ENCODE results near the gene CBFB. TPM values are rescaled to one million over a fixed set of nuclear protein-coding genes. Genes with fewer than 3 reads are reported as not detected.

Gene CBFB
- total RNA-seq, 4 donors from 2014 or later = 42.4 to 76.3 (median 48.2) TPM

DNA sequence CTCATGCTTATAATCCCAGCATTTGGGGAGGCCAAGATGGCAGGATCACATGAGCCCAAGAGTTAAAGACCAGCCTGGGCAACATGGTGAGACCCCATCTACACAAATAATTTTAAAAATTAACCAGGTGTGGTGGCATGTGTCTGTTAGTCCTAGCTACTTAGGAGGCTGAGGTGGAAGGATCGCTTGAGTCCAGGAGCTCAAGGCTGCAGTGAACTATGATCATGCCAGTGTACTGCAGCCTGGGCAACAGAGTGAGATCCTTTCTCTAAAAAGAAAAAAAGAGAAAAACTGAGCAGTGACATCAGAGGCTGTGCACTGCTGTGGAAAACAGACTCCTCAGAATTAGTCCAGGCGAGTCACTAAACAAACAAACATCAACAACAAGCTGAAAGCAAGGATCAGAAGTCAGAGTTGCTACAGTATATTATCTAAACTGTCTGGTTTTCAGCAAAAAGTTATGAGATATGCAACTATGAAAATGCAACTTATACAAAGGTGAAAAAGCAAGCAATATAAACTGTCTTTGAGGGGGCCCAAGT lies 39.3 kb downstream of the CBFB start:
- intact Hi-C loops (cut with DNase I; ENCODE audit: low total_unique reads) = no loop called here
- H3K4me3 ChIP-seq (ENCODE audit: low read depth, poor library complexity, severe bottlenecking) = no peak overlapping the region
- no peak for DNase-seq (ENCODE audit: low spot score in 2 of 2)
- TF ChIP-seq POLR2A (IDR thresholded peaks at IDR 0.05) = no peak
- TF ChIP-seq, protein P1, sequence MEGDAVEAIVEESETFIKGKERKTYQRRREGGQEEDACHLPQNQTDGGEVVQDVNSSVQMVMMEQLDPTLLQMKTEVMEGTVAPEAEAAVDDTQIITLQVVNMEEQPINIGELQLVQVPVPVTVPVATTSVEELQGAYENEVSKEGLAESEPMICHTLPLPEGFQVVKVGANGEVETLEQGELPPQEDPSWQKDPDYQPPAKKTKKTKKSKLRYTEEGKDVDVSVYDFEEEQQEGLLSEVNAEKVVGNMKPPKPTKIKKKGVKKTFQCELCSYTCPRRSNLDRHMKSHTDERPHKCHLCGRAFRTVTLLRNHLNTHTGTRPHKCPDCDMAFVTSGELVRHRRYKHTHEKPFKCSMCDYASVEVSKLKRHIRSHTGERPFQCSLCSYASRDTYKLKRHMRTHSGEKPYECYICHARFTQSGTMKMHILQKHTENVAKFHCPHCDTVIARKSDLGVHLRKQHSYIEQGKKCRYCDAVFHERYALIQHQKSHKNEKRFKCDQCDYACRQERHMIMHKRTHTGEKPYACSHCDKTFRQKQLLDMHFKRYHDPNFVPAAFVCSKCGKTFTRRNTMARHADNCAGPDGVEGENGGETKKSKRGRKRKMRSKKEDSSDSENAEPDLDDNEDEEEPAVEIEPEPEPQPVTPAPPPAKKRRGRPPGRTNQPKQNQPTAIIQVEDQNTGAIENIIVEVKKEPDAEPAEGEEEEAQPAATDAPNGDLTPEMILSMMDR (IDR thresholded peaks at IDR 0.05) = no peak
- WGBS, 2 donors = 98 to 99% methylated on average over 2 of the region's 2 CpGs

DNA sequence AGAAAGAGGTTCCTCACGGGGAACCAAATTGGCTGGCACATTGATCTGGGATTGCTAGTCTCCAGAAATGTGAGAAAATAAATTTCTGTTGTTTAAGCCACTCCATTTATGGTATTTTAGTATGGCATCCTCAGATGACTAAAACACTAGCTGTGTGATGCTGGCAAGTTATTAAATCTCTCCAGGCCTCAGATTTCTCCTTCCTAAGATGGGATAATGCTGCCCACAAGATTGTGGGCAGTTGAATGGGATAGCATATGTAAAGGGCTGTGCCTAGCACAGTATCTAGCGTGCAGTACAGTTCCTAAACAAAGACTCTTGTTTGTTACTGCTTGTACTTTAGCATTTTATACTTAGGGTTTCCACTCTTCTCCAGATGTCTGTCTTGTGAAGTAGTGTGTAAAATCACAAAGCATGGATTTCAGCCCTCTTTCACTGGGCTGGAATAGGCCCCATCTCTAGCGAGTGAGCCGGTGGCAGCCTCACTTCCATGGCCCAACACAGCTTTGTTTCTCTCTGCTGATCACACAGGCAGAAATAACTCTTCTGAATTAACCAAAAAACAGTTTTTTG lies 42.6 kb downstream of the CBFB start:
- intact Hi-C loops (cut with DNase I; ENCODE audit: low total_unique reads) = no loop called here
- TF ChIP-seq, protein P1 (IDR thresholded peaks at IDR 0.05) = no peak
- TF ChIP-seq POLR2A (IDR thresholded peaks at IDR 0.05) = no peak
- H3K4me3 ChIP-seq (ENCODE audit: low read depth, poor library complexity, severe bottlenecking) = no peak overlapping the region
- DNase-seq (ENCODE audit: low spot score in 2 of 2) = no peak
- WGBS, 2 donors = 86 to 90% methylated on average over 4 of the region's 4 CpGs

DNA sequence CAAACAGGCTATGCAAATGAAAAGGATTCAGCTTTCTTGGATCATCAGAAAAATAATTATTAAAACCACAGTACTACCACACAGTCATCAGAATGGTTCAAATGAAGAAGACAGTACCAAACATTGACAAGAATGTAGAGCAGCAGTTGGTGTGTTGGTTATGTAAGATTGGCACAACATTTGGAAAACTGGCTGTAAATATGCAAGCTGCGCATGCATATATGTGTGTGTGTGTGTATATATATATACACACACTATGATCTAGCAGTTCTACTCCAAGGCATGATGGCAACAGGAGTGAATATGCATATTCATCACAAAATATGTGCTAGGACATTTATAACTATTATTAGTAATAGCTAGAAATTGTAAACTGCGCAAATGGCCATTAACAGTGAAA lies 46.4 kb downstream of the CBFB start:
- TF ChIP-seq, protein P1 (IDR thresholded peaks at IDR 0.05) = no peak
- no peak for TF ChIP-seq POLR2A (IDR thresholded peaks at IDR 0.05)
- no peak overlapping the region for H3K4me3 ChIP-seq (ENCODE audit: low read depth, poor library complexity, severe bottlenecking)
- intact Hi-C loops (cut with DNase I; ENCODE audit: low total_unique reads) = no loop called here
- no peak for DNase-seq (ENCODE audit: low spot score in 2 of 2)
- WGBS, 2 donors = 98 to 100% methylated on average over 2 of the region's 2 CpGs

DNA sequence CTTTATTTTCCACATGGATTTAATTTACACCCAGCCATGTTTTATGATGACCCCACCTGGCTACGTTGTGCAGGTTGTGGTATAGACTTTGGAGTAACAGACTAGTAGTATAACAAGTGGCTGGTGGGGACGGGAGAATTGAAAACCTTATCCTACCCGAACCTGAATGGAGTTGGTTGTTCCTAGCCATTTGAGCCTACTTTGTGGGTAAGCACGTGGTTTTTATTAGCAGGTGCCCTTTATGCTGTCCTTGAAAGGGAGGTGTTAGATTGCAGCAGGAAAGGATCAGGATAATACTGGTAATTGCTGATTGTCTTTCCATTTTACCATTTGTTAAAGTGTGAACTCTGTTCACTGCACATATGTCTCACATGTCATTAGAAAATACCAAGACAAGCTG lies 48.9 kb downstream of the CBFB start:
- H3K4me3 ChIP-seq (ENCODE audit: low read depth, poor library complexity, severe bottlenecking) = no peak overlapping the region
- intact Hi-C loops (cut with DNase I; ENCODE audit: low total_unique reads) = no loop called here
- DNase-seq (ENCODE audit: low spot score in 2 of 2) = no peak
- no peak for TF ChIP-seq POLR2A (IDR thresholded peaks at IDR 0.05)
- TF ChIP-seq, protein P1 (IDR thresholded peaks at IDR 0.05) = no peak
- WGBS, 2 donors = 75 to 78% methylated on average over 4 of the region's 4 CpGs

DNA sequence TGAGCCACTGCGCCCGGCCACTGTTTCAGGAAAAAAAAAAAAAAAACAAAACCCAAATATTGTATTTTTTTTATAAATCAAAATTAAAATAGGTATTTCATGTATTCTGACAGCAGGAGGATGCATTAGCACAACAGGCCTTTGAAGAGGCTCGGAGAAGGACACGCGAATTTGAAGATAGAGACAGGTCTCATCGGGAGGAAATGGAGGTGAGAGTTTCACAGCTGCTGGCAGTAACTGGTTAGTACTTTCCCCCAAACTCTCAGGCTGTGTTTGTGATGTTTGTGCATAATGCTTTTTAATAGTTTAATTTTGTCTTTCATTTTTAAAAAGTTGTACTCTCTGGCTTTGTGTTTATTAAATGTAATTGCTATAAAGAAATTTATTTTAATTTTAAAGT lies 53.2 kb downstream of the CBFB start:
- DNase-seq (ENCODE audit: low spot score in 2 of 2) = no peak
- TF ChIP-seq, protein P1 (IDR thresholded peaks at IDR 0.05) = no peak
- no peak for TF ChIP-seq POLR2A (IDR thresholded peaks at IDR 0.05)
- intact Hi-C loops (cut with DNase I; ENCODE audit: low total_unique reads) = no loop called here
- H3K4me3 ChIP-seq (ENCODE audit: low read depth, poor library complexity, severe bottlenecking) = no peak overlapping the region
- 90 to 95% methylated on average over 6 of the region's 6 CpGs for WGBS, 2 donors

DNA sequence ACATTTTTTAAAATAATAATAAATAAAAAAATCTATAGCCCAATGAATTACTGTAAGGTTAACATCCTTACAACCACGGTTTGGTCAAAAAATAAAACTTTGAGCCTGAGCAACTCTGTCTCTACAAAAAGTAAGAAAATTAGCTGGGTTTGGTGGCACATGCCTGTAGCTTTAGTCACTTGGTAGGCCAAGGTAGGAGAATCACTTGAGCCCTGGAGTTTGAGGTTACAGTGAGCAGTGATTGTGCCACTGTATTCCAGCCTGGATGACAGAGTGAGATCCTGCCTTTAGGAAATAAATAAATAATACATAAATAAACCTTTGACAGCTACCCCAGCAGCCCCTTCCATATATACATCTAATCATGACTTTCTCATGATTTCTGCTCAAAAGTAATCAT lies 53.9 kb downstream of the CBFB start:
- intact Hi-C loops (cut with DNase I; ENCODE audit: low total_unique reads) = no loop called here
- WGBS, 2 donors = 84 to 88% methylated on average over 1 of the region's 1 CpG
- no peak overlapping the region for H3K4me3 ChIP-seq (ENCODE audit: low read depth, poor library complexity, severe bottlenecking)
- DNase-seq (ENCODE audit: low spot score in 2 of 2) = no peak
- TF ChIP-seq, protein P1 (IDR thresholded peaks at IDR 0.05) = no peak
- no peak for TF ChIP-seq POLR2A (IDR thresholded peaks at IDR 0.05)

All from lower leg skin (tissue), 4 donors.